Left cardiac atrium (tissue), 4 donors: ENCODE measurements around the gene FUOM. TPM values are rescaled to one million over a fixed set of nuclear protein-coding genes. Genes with fewer than 3 reads are reported as not detected.

Experiments
- ATAC-seq, 2 donors: fragments of 200-7000 bp; cut with Tn5 transposase; one replicate each; pipeline ENCODE4 v1.9.1; 2020; ENCODE audit warnings: mild to moderate bottlenecking in 2 of 2, moderate library complexity in 2 of 2
- DNase-seq: peaks from one replicate; pipeline ENCODE4 v3.0.0-alpha.2; 2020
- intact Hi-C, 2 donors: fragments of 100-400 bp; cut with DNase I; formaldehyde crosslinking; loops; one replicate each; pipeline versions ENCODE4 v1.14.1 to v1.15.1; 2022 to 2023
- long read RNA-seq: library from polyadenylated mRNA; unstranded; transcript quantifications from one replicate; pipeline ENCODE4 v2.0.0, GENCODE V29; 2021
- total RNA-seq, 2 donors: library from RNA; stranded (reverse); fragmentation: NEBNext Ultra II Directional; extraction: Animal tissue kit (Norgen Biotek cat#: 25700); gene quantifications; one replicate each; pipeline ENCODE4 v1.2.1, GENCODE V29; 2021
- donor health status: DM: no; HTN: yes; CAD: no.
- donor health status: DM: no; HTN: yes; CAD: no; lungs with severe emphysema.
- donor health status: DM: yes; HTN: yes; CAD: no.
- donor health status: Dilated cardiomyopathy.

FUOM gene
- 10 to 100 TPM; 16.2 to 19.8 TPM for total RNA-seq
- long read RNA-seq, partial matches to known transcripts, result 0 of 5 reads
- long read RNA-seq, other reads (novel, unspliced or antisense), result 3 of 5 reads

GRCh38 chr10:133357285-133358161, at the start of gene FUOM:
Gene FUOM (minus strand): TSS chr10:133358019. CDS start chr10:133358007, 12 bp downstream.
- DNase-seq (peak; percentile 73), ATAC-seq (peak; percentile 85 to 87)
- intact Hi-C loops, result no loop called here

- ATAC-seq (no peak), DNase-seq (no peak)
- intact Hi-C loops, result no loop called here
Observed at GRCh38 chr10:133405844-133406527, 48.2 kb upstream of the FUOM start.

GRCh38 chr10:133405272-133405671, 47.5 kb upstream of the FUOM start:
- intact Hi-C loops, result no loop called here
- ATAC-seq, result no peak
- DNase-seq, result no peak

GRCh38 chr10:133403784-133404183, 46.0 kb upstream of the FUOM start:
- ATAC-seq (no peak), DNase-seq (no peak)
- intact Hi-C loops, result no loop called here

GRCh38 chr10:133403359-133403758, 45.5 kb upstream of the FUOM start:
- ATAC-seq (no peak), DNase-seq (no peak)
- intact Hi-C loops, result no loop called here

GRCh38 chr10:133401981-133402725, 44.3 kb upstream of the FUOM start:
- intact Hi-C loops, result no loop called here
- DNase-seq (no peak), ATAC-seq (no peak)

GRCh38 chr10:133401500-133401899, 43.7 kb upstream of the FUOM start:
- DNase-seq, result no peak
- intact Hi-C loops, result no loop called here

GRCh38 chr10:133400624-133401424, 43.0 kb upstream of the FUOM start:
- intact Hi-C loops, result no loop called here
- DNase-seq (no peak), ATAC-seq (no peak)

More at GRCh38 chr10:133401500-133401899, 43.7 kb upstream of the FUOM start:
- ATAC-seq, result no peak

GRCh38 chr10:133399123-133399601, 41.3 kb upstream of the FUOM start:
- intact Hi-C loops, result no loop called here
- no peak for DNase-seq
- ATAC-seq, result no peak

GRCh38 chr10:133397938-133398337, 40.1 kb upstream of the FUOM start:
- ATAC-seq (no peak), DNase-seq (no peak)
- intact Hi-C loops, result no loop called here

- DNase-seq (no peak), ATAC-seq (no peak)
- intact Hi-C loops, result no loop called here
Observed at GRCh38 chr10:133396035-133396624, 38.3 kb upstream of the FUOM start.

- intact Hi-C loops, result loop anchor here in 1 of 2 donors (2.0 kb wide), 1 partner anchor 66 kb away; no protein-coding TSS in a partner anchor
- ATAC-seq, result peak in 1 of 2 donors; percentile 5
- no peak for DNase-seq
Observed at GRCh38 chr10:133394801-133395221, 37.0 kb upstream of the FUOM start.

- DNase-seq, result peak; percentile 96
- intact Hi-C loops, result loop anchor here in 1 of 2 donors (2.0 kb wide), 1 partner anchor 65 kb away; no protein-coding TSS in a partner anchor
- peak; percentile 97 to 99 for ATAC-seq
Observed at GRCh38 chr10:133394064-133394663, 36.3 kb upstream of the FUOM start, which contains the start of gene MTG1. Gene MTG1 (plus strand): TSS chr10:133394157. CDS start chr10:133394221, 64 bp downstream.

- ATAC-seq, result no peak
- DNase-seq, result no peak
- intact Hi-C loops, result loop anchor here in 1 of 2 donors (2.0 kb wide), 1 partner anchor 65 kb away; no protein-coding TSS in a partner anchor
Observed at GRCh38 chr10:133393401-133394063, 35.7 kb upstream of the FUOM start.

GRCh38 chr10:133391761-133392518, 34.1 kb upstream of the FUOM start:
- no peak for DNase-seq
- intact Hi-C loops, result no loop called here
- no peak for ATAC-seq

GRCh38 chr10:133391249-133391635, 33.4 kb upstream of the FUOM start:
- ATAC-seq (no peak), DNase-seq (no peak)
- intact Hi-C loops, result no loop called here
